ENCODE data around the gene DTX1. TPM values are rescaled to one million over a fixed set of nuclear protein-coding genes. Genes with fewer than 3 reads are reported as not detected.
A peak's percentile ranks its signal among the peaks of the same experiment; 100 is the strongest.

Gene DTX1
- polyA plus RNA-seq, 1 donor (not counting 4 experiments of a cell fraction or from before 2014, with no cell fraction given): not detected

- Histone ChIP-seq H2AFZ (ENCODE audit: control insufficient read depth, low read length) (no peak overlapping the region), H3K9ac (ENCODE audit: control insufficient read depth, extremely low read depth, insufficient read depth, low read length) (no peak overlapping the region), H3K4me1 (ENCODE audit: control insufficient read depth, extremely low read depth, insufficient read depth, low read length) (no peaks in the 10 kb centered on the region), H3K9me3 (ENCODE audit: control insufficient read depth, low read depth, low read length) (no peaks in the 10 kb centered on the region), H3K9me1 (ENCODE audit: control insufficient read depth, extremely low read depth, insufficient read depth, low read length) (no peaks in the 10 kb centered on the region), H3K36me3 (ENCODE audit: control insufficient read depth in 2 of 2, extremely low read depth in 1 of 2, insufficient read depth in 2 of 2, low read length in 2 of 2) (no peaks in the 10 kb centered on the region), H3K4me2 (ENCODE audit: control insufficient read depth, extremely low read depth, insufficient read depth, low read depth, low read length) (no peak overlapping the region), H3K4me3 (ENCODE audit: control insufficient read depth in 2 of 3, extremely low read depth in 1 of 3, insufficient read depth in 2 of 3, low read depth in 1 of 3, low read length in 3 of 3) (no peak overlapping the region), H3K27ac (ENCODE audit: control insufficient read depth, insufficient read depth, low read length) (no peak overlapping the region), H3K27me3 (ENCODE audit: control insufficient read depth, extremely low read depth, insufficient read depth, low read length) (peaks cover 19% of the 10 kb centered on the region), H4K20me1 (ENCODE audit: control insufficient read depth, extremely low read depth, insufficient read depth, low read length) (no peaks in the 10 kb centered on the region), H3K79me2 (ENCODE audit: control insufficient read depth, insufficient read depth, low read length) (no peaks in the 10 kb centered on the region)
- dilution Hi-C loops (cut with MboI; ENCODE audit: extremely low pct_ligation_motif_present, low sequenced_read_pairs): no loop called here
- TF ChIP-seq CTCF (optimal IDR thresholded peaks at IDR 0.05 in 1 of 3, IDR thresholded peaks at IDR 0.05 in 1 of 3, conservative IDR thresholded peaks at IDR 0.05 in 1 of 3; ENCODE audit: extremely low read depth in 1 of 3, insufficient read depth in 2 of 3, low read length in 3 of 3): no peak
- no peak for TF ChIP-seq EZH2 (IDR thresholded peaks at IDR 0.05; ENCODE audit: low read length)
- no peak for DNase-seq (ENCODE audit: low read depth, low spot score)
- no peak for FAIRE-seq
Measured at GRCh38 chr12:113134521-113134951, 78.0 kb downstream of the DTX1 start.

GRCh38 chr12:113135178-113136127, 78.9 kb downstream of the DTX1 start, which contains the start of gene RASAL1:
Gene RASAL1, minus strand, starts transcription at chr12:113135761. Its CDS starts 299 bp downstream, at chr12:113135462.
- dilution Hi-C loops (cut with MboI; ENCODE audit: extremely low pct_ligation_motif_present, low sequenced_read_pairs): no loop called here
- H2AFZ ChIP-seq (ENCODE audit: control insufficient read depth, low read length): no peak within 1 kb of the TSS
- DNase-seq (ENCODE audit: low read depth, low spot score): no peak

More at GRCh38 chr12:113135178-113136127, 78.9 kb downstream of the DTX1 start, which contains the start of gene RASAL1:
- H3K27ac ChIP-seq (ENCODE audit: control insufficient read depth, insufficient read depth, low read length): no peak within 1 kb of the TSS
- H3K9ac ChIP-seq (ENCODE audit: control insufficient read depth, extremely low read depth, insufficient read depth, low read length): no peak within 1 kb of the TSS
- H3K4me2 ChIP-seq (ENCODE audit: control insufficient read depth, extremely low read depth, insufficient read depth, low read depth, low read length): peak within 1 kb of the TSS; percentile 19
- TF ChIP-seq EZH2 (IDR thresholded peaks at IDR 0.05; ENCODE audit: low read length) (no peak), CTCF (optimal IDR thresholded peaks at IDR 0.05 in 1 of 3, IDR thresholded peaks at IDR 0.05 in 1 of 3, conservative IDR thresholded peaks at IDR 0.05 in 1 of 3; ENCODE audit: extremely low read depth in 1 of 3, insufficient read depth in 2 of 3, low read length in 3 of 3) (peak in 2 of 3 experiments; percentile 48 to 75)
- no peaks in the 10 kb centered on the region for H3K36me3 ChIP-seq (ENCODE audit: control insufficient read depth in 2 of 2, extremely low read depth in 1 of 2, insufficient read depth in 2 of 2, low read length in 2 of 2)
- FAIRE-seq: no peak
- H3K4me1 ChIP-seq (ENCODE audit: control insufficient read depth, extremely low read depth, insufficient read depth, low read length): no peaks in the 10 kb centered on the region
- H3K79me2 ChIP-seq (ENCODE audit: control insufficient read depth, insufficient read depth, low read length): no peaks in the 10 kb centered on the region
- peaks cover 19% of the 10 kb centered on the region for H3K27me3 ChIP-seq (ENCODE audit: control insufficient read depth, extremely low read depth, insufficient read depth, low read length)
- no peaks in the 10 kb centered on the region for H3K9me1 ChIP-seq (ENCODE audit: control insufficient read depth, extremely low read depth, insufficient read depth, low read length)
- H4K20me1 ChIP-seq (ENCODE audit: control insufficient read depth, extremely low read depth, insufficient read depth, low read length): no peaks in the 10 kb centered on the region
- H3K4me3 ChIP-seq (ENCODE audit: control insufficient read depth in 2 of 3, extremely low read depth in 1 of 3, insufficient read depth in 2 of 3, low read depth in 1 of 3, low read length in 3 of 3): peak within 1 kb of the TSS in 2 of 3 experiments; percentile 20 to 38
- no peaks in the 10 kb centered on the region for H3K9me3 ChIP-seq (ENCODE audit: control insufficient read depth, low read depth, low read length)

Measured in keratinocyte (primary cell).